Posterior vena cava (tissue), 2 donors: ENCODE data around the gene GIN1. TPM values are rescaled to one million over a fixed set of nuclear protein-coding genes. Genes with fewer than 3 reads are reported as not detected.
"Not testable (repeated sequence)": the region's sequence is repeated elsewhere in the genome, so short reads cannot be mapped to it uniquely, and the experiment has no call there.

ENCODE experiments used
- DNase-seq: peaks from one replicate; pipeline ENCODE4 v3.0.0-alpha.2; 2020; ENCODE audit warnings: low spot score
- intact Hi-C, 2 donors: fragments of 100-400 bp; cut with DNase I; formaldehyde crosslinking; loops; one replicate each; pipeline versions ENCODE4 v1.14.1 to v1.14.2; 2022 to 2023
- total RNA-seq, 2 donors: library from RNA; stranded (reverse); fragmentation: NEBNext Ultra II Directional; extraction: Animal tissue kit (Norgen Biotek cat#: 25700); gene quantifications; one replicate each; pipeline ENCODE4 v1.2.1, GENCODE V29; 2021
- donor health status: DM: yes; HTN: yes; CAD: no.
- donor health status: DM: yes; HTN: yes; CAD: no.

GIN1 gene
- total RNA-seq, 2 donors from 2014 or later: 8.6 to 9.0 TPM

GRCh38 chr5:103114440-103114839, 5.5 kb downstream of the GIN1 start:
- DNase-seq: no peak
- intact Hi-C loops: no loop called here

GRCh38 chr5:103112910-103113309, 7.0 kb downstream of the GIN1 start:
- intact Hi-C loops: no loop called here
- DNase-seq: no peak

DNA sequence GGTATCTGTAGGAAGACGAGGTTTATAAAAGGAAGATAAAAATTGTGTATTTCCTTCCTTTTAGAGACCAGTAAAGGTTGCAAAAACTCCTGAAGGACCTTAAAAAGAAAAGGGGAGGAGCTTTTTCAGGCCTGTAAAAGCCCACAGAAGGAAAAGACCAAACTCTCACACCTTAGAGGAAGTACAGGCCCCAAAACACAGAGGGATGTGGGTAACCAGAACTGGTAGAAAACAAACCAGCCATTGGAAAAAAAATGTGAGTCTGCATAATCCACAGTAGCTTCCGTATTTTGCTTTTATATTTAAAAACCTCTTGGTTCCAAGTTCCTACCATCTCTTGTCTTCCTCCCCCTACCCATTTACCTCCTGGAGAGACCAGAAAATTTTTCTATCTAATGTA, 8.5 kb downstream of the GIN1 start:
- intact Hi-C loops: no loop called here

DNA sequence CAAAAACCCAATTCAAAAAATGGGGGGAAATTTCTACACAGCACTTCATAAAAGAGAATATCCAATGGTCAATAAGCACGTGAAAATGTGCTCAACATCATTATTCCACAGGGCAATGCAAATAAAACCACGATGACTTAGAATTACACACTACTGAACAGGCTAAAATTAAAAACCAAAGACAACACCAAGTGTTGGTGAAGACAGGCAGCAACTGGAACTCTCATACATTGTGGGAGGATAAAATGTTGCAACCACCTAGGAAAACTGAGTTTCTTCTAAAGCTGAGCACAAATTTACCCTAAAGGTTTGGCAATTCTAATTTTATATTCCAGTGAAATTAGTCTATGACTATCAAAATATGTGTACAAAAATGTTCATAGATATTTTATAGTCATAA, 9.5 kb downstream of the GIN1 start:
- DNase-seq: no peak
- intact Hi-C loops: no loop called here

More for the DNA sequence above, 8.5 kb downstream of the GIN1 start:
- DNase-seq: no peak

GRCh38 chr5:103109277-103109676, 10.7 kb downstream of the GIN1 start:
- no peak for DNase-seq
- intact Hi-C loops: loop anchor here in 1 of 2 donors (10.0 kb wide), 1 partner anchor 366 kb away; no protein-coding TSS in a partner anchor

GRCh38 chr5:103108086-103108485, 11.9 kb downstream of the GIN1 start:
- intact Hi-C loops: loop anchor here in 1 of 2 donors (10.0 kb wide), 1 partner anchor 367 kb away; no protein-coding TSS in a partner anchor
- DNase-seq: no peak

GRCh38 chr5:103102234-103102633, 17.7 kb downstream of the GIN1 start:
- intact Hi-C loops: loop anchor here in 1 of 2 donors (10.0 kb wide), 1 partner anchor 373 kb away; no protein-coding TSS in a partner anchor
- no peak for DNase-seq

GRCh38 chr5:103101079-103101750, 18.7 kb downstream of the GIN1 start:
- intact Hi-C loops: loop anchor here in 1 of 2 donors (10.0 kb wide), 1 partner anchor 374 kb away; no protein-coding TSS in a partner anchor
- no peak for DNase-seq

DNA sequence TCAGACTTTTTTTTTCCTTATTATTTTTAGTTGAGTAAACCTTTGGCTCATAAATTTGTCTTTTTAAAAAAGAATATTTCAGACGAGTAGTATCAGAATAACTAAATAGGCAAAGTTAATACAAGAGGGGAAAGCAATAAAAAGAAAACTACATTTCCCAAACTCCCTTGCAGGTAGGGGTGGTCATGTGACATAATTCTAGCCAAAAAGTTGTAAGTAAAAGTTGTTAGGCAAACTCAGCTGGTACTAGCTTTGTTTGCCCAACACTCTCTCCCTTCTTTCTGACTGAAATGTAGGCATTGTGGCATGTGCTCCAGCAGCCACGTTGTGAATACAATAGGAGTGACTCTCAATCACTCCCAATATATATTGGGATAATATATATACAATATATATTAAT, 20.9 kb downstream of the GIN1 start:
- no peak for DNase-seq
- intact Hi-C loops: no loop called here

DNA sequence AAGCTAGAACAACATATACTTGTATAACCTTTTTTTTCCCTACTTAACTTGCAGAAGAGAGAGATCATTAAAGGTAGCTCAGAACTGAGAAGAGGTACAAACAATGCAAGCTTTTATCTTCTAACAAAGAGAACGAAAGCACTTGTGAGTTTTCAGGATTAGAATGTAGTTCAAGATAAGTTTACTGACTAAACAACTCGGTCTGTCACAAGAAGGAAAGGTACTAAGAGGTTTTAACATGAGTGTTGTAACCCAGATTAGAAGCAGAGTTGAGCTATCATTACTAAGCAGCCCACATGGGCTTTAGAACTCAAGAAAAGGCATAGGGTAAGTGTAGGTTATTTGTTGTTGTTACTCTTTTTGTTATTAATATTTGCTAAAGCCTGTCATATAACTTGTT, 25.2 kb downstream of the GIN1 start:
- no peak for DNase-seq
- intact Hi-C loops: no loop called here

DNA sequence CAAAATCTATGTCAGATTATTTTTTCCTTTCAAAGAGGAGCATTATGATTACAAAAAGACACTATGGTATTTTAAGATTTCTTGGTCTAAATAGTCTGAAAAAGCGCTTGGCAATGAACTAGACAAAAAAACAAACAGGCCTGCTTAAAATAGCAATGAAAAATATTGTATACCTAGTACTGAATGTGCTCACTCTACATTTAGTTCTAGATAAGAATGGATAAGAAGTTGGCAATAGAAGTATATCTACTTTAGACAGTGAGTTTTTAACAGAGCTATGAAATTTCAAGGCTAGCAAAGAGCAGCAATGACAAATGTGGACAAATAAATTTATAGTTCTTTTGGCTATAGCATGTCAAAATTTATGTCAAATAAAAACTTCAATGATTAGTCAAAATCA, 26.2 kb downstream of the GIN1 start:
- no peak for DNase-seq
- intact Hi-C loops: no loop called here

DNA sequence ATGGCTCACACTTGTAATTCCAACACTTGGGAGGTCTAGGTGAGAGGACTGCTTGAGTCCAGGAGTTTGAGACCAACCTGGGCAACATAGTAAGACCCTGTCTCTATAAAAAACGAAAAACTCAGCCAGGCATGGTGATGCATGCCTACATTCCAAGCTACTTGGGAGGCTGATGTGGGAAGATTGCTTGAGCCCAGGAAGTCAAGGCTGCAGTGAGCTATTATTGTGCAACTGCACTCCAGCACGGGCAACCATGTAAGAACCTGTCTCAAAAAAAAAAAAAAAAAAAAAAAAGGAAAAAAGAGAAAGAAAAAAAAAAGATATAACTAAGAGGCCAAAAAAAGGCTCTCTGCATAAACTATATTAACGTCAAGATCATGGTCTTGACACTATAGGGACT, 27.3 kb downstream of the GIN1 start:
- DNase-seq: no peak
- intact Hi-C loops: no loop called here

GRCh38 chr5:103090791-103091190, 29.1 kb downstream of the GIN1 start:
- no peak for DNase-seq
- intact Hi-C loops: no loop called here

GRCh38 chr5:103089272-103089671, 30.7 kb downstream of the GIN1 start:
- intact Hi-C loops: no loop called here
- DNase-seq: no peak

GRCh38 chr5:103086547-103086946, 33.4 kb downstream of the GIN1 start:
- intact Hi-C loops: no loop called here
- DNase-seq: no peak

DNA sequence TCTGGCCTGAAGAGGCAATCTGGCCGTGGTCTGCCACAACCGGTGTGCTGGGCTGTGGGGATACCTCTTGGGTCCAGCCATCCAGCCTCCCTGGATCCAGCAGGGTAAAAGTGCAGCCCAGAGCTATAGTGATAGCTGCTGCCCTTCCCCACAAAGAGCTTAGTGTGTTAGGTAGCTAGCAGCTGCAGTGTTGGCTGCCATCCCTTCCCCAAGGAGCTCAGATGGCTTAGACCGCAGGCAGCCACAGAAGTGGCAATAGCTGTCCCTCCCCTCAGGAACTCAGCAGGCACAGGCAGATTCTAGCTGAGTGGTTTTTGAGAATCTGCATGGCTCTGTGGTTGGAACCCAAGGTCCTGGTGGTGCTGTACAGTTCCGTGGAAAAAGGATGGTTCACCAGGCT, 40.1 kb downstream of the GIN1 start:
- no peak for DNase-seq
- intact Hi-C loops: no loop called here

GRCh38 chr5:103075442-103075841, 44.5 kb downstream of the GIN1 start:
- DNase-seq: no peak
- intact Hi-C loops: no loop called here

DNA sequence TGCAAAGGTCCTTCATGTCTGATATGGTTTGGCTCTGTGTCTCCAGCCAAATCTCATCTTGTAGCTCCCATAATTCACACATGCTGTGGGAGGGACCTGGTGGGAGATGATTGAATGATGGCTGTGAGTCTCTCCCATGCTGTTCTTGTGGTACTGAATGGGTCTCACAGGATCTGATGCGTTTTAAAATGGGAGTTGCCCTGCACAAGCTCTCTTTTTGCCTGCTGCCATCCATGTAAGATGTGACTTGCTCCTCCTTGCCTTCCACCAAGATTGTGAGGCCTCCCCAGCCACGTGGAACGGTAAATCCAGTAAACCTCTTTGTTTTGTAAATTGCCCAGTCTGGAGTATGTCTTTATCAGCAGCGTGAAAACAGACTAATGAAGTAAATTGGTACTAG, 46.4 kb downstream of the GIN1 start:
- DNase-seq, intact Hi-C loops: not testable (repeated sequence)

GRCh38 chr5:103066326-103066725, 53.6 kb downstream of the GIN1 start:
- intact Hi-C loops: no loop called here
- no peak for DNase-seq

- DNase-seq: no peak
- intact Hi-C loops: no loop called here
These were observed 59.4 kb downstream of the GIN1 start for GRCh38 chr5:103060424-103060954.

- DNase-seq: no peak
- intact Hi-C loops: no loop called here
These were observed 60.4 kb downstream of the GIN1 start for GRCh38 chr5:103059525-103059924.
